HG03159 (cell line): ENCODE measurements around the gene EIF3J.
"Not testable (repeated sequence)": the region's sequence is repeated elsewhere in the genome, so short reads cannot be mapped to it uniquely, and the experiment has no call there.

Source experiments
- ATAC-seq: cut with Tn5 transposase; IDR thresholded peaks from one replicate; pipeline ENCODE4 v1.9.1; 2021; ENCODE audit warnings: mild to moderate bottlenecking, moderate library complexity; ENCODE audit not compliant: unreplicated experiment

EIF3J gene

GRCh38 chr15:44541282-44541958 lies 4.5 kb downstream of the EIF3J start:
- no peak for ATAC-seq

- ATAC-seq = no peak
Observed at GRCh38 chr15:44542596-44542995, 5.6 kb downstream of the EIF3J start.

GRCh38 chr15:44544745-44545144 lies 7.8 kb downstream of the EIF3J start:
- ATAC-seq = not testable (repeated sequence)

GRCh38 chr15:44545913-44546802 lies 9.2 kb downstream of the EIF3J start:
- no peak for ATAC-seq

- not testable (repeated sequence) for ATAC-seq
Observed at GRCh38 chr15:44549152-44549551, 12.2 kb downstream of the EIF3J start.

DNA sequence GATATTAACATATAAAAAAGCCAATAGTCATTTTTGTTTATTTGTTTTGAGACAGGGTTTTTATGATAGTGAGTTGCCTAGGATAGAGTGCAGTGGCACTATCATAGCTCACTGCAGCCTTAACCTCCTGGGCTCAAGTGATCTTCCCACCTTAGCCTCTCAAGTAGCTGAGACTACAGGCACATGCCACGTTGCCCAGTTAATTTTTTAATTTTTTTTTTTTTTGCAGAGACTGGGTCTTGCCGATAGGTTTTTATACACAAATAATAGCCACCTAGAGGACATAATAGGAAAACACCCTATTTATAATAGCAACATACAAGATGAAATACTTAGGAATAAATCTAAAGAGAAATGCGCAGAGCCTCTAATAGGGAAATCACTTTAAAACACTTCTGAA lies 13.3 kb downstream of the EIF3J start:
- ATAC-seq = no peak

- ATAC-seq = no peak
Observed at GRCh38 chr15:44550734-44551133, 13.8 kb downstream of the EIF3J start.

DNA sequence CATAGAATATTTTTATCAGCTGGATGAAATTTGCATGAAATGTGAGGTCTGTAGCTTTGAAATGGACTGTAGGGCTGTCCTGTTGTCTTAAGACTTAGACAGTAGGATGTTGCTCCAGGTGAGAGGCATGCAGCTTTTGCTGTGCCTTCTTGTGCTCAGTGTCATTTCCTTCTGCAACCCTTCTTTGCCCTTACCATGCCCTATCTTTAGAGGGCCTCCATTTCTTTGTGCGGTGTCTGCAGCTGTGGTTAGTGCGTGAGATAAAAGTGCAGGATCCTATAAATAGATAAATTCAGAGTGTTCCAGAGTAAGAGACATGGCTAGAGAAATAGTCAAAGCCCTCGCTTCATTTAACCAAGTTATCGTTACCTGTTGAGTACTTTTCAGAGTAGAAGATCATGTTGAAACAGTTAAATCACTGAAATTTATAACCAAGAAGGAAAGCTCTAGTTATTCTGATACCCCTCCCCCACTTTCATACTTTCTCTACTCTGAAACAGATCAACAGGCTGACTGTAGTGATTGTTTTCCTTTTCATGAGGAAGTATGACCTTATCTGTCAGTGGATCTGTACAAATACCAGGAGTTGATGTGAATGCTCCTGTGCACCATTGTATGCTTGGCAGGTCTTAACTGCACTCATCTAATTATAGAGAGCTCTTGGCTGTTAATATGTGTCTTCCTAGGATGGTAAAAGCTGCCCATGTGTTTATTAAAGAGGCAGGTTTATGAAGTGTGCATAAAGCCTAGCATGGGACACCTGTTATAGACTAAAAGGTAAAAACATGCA lies 18.2 kb downstream of the EIF3J start:
- no peak for ATAC-seq

DNA sequence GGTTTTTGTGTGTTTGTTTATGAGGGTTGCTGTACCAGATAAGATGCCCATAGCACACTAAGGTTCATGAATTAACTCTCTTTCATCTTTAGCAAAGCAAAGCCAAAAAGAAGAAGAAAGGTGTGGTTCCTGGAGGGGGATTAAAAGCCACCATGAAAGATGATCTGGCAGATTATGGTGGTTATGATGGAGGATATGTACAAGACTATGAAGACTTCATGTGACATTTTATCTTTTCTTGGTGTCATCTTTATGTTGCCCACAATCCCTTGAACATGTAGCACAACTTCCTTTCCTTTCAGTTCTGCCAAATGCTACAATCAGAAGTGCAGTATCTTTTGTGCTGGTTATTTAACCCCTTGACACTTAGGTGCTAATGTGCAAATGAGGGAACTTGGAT lies 24.0 kb downstream of the EIF3J start:
- not testable (repeated sequence) for ATAC-seq

DNA sequence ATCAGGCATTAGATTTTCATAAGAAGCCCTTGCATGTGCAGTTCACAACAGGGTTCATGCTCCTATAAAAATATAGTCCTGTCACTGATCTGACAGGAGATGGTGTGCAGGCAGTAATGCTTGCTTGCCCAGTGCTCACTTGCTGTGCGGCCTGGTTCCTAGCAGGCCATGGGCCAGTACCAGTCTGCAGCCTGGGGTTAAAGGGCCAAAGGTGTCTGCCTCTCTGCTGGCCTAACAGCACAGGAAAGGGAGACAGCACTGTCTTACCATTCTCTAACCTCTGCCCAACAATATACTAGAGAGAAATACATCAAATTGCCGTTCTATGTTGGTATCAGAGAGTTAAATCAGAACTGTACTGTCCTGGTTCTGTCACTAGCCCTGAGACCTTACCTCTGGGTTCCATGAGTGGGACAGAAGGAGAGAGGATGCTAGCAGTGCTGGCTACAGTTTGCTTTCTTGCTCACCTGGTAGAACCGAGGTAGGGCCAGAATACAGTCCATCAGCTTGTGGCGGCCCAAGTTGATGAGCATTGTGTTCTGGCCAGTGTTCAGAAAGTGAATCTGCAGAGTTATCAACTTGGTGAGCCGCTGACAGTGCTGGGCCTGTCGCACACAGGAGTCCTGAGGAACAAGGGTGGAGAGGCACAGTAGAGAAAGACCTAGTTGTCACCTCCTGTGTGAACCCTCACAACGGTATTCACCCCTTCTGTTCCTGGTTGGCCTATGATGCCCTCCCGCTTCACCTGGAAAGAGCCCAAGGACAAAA lies 28.6 kb downstream of the EIF3J start:
- no peak for ATAC-seq

GRCh38 chr15:44566155-44566540 lies 29.2 kb downstream of the EIF3J start:
- no peak for ATAC-seq

GRCh38 chr15:44568338-44568737 lies 31.4 kb downstream of the EIF3J start:
- ATAC-seq = no peak

DNA sequence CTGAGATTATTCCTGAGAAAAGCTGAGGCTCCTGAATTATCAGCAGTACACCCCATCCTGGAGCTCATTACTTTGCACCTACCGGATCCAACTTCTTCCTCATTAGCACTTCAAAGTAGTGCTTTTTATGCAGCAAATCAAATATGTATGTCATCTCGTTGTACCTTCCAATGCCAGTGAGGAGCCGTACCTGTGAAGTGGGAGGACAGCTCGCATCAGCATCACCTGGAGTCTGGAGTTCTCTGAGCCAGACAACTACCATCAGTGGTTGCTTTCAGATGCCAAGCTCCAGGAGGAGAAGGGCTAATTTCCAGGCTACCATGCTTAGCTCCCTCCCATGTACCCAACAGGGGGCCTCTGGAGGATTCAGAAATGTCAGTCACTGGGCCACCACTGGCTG lies 32.4 kb downstream of the EIF3J start:
- no peak for ATAC-seq

DNA sequence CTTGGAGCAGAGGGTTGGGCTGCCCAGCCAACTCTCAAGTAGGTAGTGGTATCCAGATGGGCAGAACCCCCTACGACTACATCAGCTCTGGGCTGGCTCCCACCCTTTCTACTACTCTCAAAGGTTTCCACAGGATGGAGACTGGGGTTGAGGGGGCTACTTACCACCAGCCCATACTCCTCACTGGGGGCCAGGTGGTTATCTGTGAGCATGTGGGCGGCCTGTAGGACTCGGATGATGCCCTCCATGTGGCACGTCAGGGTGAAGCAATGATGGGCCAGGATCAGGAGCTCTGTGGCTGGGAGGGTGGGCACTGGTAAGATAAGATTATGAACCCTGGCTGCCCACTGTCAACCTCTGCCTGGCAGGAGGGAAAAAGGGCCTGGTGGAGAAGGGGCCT lies 33.4 kb downstream of the EIF3J start:
- ATAC-seq = no peak

- no peak for ATAC-seq
Observed at GRCh38 chr15:44573386-44573785, 36.4 kb downstream of the EIF3J start.

- no peak for ATAC-seq
Observed at GRCh38 chr15:44574734-44575133, 37.8 kb downstream of the EIF3J start.

DNA sequence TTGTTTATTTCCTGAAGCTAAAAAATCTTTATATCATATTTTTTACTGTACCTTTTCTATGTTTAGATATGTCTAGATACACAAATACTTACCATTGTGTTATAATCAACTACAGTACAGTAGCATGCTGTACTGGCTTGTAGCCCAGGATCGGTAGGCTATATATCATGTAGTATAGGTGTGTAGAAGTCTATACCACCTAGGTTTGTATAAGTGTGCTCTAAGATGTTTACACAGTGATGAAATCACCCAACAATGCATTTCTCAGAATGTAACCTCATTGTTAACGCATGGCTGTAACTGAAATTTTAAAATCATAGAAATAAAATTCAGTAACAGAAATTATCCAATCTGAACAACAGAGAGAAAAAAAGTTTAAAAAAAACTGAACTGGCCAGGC lies 43.2 kb downstream of the EIF3J start:
- ATAC-seq = no peak

GRCh38 chr15:44584162-44584749 lies 47.3 kb downstream of the EIF3J start:
- no peak for ATAC-seq

- ATAC-seq = no peak
Observed at GRCh38 chr15:44585633-44586032, 48.7 kb downstream of the EIF3J start.

- no peak for ATAC-seq
Observed at GRCh38 chr15:44588541-44588940, 51.6 kb downstream of the EIF3J start.
